Stimulated activated CD4-positive, alpha-beta T cell treated with anti-CD3 and anti-CD28 coated beads, Interleukin-1b, Interleukin-23, amount 100 ng/mL, for 48 hours (primary cell): ENCODE data around the gene RFX8.
A peak's percentile ranks its signal among the peaks of the same experiment; 100 is the strongest.
"Not testable (repeated sequence)": the region's sequence is repeated elsewhere in the genome, so short reads cannot be mapped to it uniquely, and the experiment has no call there.

Experiments
- DNase-seq: peaks from one replicate; pipeline ENCODE4 v3.0.0-alpha.2; 2020

Gene RFX8

GRCh38 chr2:101485856-101486255 lies 10.9 kb upstream of the RFX8 start:
- no peak for DNase-seq

GRCh38 chr2:101480764-101481163 lies 5.9 kb upstream of the RFX8 start:
- no peak for DNase-seq

- no peak for DNase-seq
Observed at GRCh38 chr2:101479810-101480209, 4.9 kb upstream of the RFX8 start.

- no peak for DNase-seq
Observed at GRCh38 chr2:101479328-101479727, 4.4 kb upstream of the RFX8 start.

GRCh38 chr2:101478181-101479001 lies 3.5 kb upstream of the RFX8 start:
- no peak for DNase-seq

- no peak for DNase-seq
Observed at GRCh38 chr2:101477556-101477955, 2.6 kb upstream of the RFX8 start.

- no peak for DNase-seq
Observed at GRCh38 chr2:101476605-101477208, 1.8 kb upstream of the RFX8 start.

GRCh38 chr2:101473911-101474701 lies 806 bp downstream of the RFX8 start:
- DNase-seq, result peak; percentile 32

- DNase-seq, result no peak
Observed at GRCh38 chr2:101473591-101473910, 1.4 kb downstream of the RFX8 start.

GRCh38 chr2:101469863-101470262 lies 5.0 kb downstream of the RFX8 start:
- DNase-seq, result no peak

GRCh38 chr2:101467306-101467705 lies 7.6 kb downstream of the RFX8 start:
- DNase-seq, result no peak

- DNase-seq, result no peak
Observed at GRCh38 chr2:101466426-101466825, 8.5 kb downstream of the RFX8 start.

- no peak for DNase-seq
Observed at GRCh38 chr2:101464841-101465240, 10.1 kb downstream of the RFX8 start.

GRCh38 chr2:101463911-101464641 lies 10.8 kb downstream of the RFX8 start:
- DNase-seq, result no peak

- no peak for DNase-seq
Observed at GRCh38 chr2:101463421-101463820, 11.5 kb downstream of the RFX8 start.

- DNase-seq, result no peak
Observed at GRCh38 chr2:101461381-101461780, 13.5 kb downstream of the RFX8 start.

GRCh38 chr2:101454408-101454807 lies 20.5 kb downstream of the RFX8 start:
- not testable (repeated sequence) for DNase-seq

GRCh38 chr2:101450965-101451364 lies 23.9 kb downstream of the RFX8 start:
- DNase-seq, result no peak

GRCh38 chr2:101446869-101447268 lies 28.0 kb downstream of the RFX8 start:
- DNase-seq, result no peak

GRCh38 chr2:101442667-101443061 lies 32.2 kb downstream of the RFX8 start:
- no peak for DNase-seq

GRCh38 chr2:101442042-101442666 lies 32.8 kb downstream of the RFX8 start:
- no peak for DNase-seq

GRCh38 chr2:101440127-101440738 lies 34.7 kb downstream of the RFX8 start:
- DNase-seq, result no peak
